Left renal pelvis (tissue), 4 donors: ENCODE results near the gene ZBBX. TPM values are rescaled to one million over a fixed set of nuclear protein-coding genes. Genes with fewer than 3 reads are reported as not detected.
A peak's percentile ranks its signal among the peaks of the same experiment; 100 is the strongest.
"Not testable (repeated sequence)": the region's sequence is repeated elsewhere in the genome, so short reads cannot be mapped to it uniquely, and the experiment has no call there.

Experiments used
- DNase-seq, 4 donors: peaks; one replicate each; pipeline ENCODE4 v3.0.0-alpha.2; 2013; ENCODE audit warnings: low read depth in 4 of 4, low spot score in 3 of 4
- polyA plus RNA-seq, 4 donors: library from polyadenylated mRNA; unstranded; fragments of 120-200 nt; gene quantifications; one replicate each; pipeline ENCODE4 v1.2.1, GENCODE V29; 2013; ENCODE audit not compliant: insufficient read length in 4 of 4

Gene ZBBX, protein sequence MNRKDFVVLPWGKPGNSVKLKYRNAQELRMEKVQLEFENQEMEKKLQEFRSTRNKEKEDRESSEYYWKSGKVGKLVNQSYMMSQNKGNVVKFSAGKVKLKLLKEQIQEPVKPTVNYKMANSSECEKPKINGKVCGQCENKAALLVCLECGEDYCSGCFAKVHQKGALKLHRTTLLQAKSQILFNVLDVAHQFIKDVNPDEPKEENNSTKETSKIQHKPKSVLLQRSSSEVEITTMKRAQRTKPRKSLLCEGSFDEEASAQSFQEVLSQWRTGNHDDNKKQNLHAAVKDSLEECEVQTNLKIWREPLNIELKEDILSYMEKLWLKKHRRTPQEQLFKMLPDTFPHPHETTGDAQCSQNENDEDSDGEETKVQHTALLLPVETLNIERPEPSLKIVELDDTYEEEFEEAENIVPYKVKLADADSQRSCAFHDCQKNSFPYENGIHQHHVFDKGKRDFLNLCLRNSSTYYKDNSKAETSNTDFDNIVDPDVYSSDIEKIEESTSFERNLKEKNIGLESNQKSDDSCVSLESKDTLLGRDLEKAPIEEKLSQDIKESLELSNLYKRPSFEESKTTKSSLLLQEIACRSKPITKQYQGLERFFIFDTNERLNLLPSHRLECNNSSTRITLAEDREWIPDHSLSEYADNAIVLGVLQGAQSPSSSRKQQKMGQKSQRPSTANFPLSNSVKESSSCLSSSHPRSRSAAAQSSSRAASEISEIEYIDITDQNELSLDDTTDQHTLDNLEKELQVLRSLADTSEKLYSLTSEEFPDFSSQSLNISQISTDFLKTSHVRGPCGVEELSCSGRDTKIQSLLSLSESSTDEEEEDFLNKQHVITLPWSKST
- polyA plus RNA-seq = 1 to 10 TPM; 2.0 to 7.5 (median 5.8) TPM

- DNase-seq = peak; percentile 72 to 86 (median 79)
These were observed at the start of gene ZBBX for GRCh38 chr3:167380004-167380689. ZBBX (minus strand) TSS chr3:167380297; CDS start chr3:167372901, 7,396 bp downstream.

DNA sequence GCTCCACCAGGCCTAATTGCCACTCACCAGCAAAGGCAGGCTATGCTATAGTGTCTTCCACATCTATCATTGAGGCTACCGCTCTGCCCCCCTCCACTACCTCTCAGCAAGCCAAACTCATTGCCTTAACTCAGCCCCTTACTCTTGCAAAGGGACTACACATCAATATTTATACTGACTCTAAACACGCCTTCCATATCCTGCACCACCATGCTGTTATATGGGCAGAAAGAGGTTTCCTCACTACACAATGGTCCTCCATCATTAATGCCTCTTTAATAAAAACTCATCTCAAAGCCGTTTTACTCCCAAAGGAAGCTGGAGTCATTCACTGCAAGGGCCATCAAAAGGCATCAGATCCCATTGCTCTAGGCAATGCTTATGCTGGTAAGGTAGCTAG, 46.9 kb upstream of the ZBBX start:
- not testable (repeated sequence) for DNase-seq

DNA sequence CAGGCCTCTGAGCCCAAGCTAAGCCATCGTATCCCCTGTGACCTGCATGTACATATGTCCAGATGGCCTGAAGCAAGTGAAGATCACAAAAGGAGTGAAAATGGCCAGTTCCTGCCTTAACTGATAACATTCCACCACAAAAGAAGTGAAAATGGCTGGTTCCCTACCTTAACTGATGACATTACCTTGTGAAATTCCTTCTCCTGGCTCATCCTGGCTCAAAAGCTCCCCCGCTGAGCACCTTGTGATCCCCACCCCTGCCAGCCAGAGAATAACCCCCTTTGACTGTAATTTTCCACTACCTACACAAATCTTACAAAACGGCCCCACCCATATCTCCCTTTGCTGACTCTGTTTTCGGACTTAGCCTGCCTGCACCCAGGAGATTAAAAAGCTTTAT, 42.3 kb upstream of the ZBBX start:
- DNase-seq = not testable (repeated sequence)

DNA sequence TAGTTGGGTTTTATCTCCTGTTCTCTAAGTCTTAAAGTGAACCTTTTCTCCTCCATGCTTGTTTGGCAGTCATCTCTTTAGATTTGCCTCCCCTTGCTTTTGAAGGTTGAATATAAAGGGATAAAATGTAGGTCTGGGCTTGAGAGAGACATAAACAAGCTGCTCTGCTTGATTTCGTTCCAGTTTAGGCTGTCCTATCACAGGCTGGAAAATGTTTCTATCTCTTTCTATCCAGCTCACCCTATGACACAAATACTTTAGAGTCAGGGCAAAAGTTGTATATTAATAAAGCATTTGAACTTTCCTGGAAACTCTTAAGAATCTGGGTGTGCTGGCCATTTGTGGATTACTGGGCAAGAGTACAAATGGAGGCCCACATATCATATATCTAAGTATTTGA, 29.5 kb upstream of the ZBBX start:
- no peak for DNase-seq

DNA sequence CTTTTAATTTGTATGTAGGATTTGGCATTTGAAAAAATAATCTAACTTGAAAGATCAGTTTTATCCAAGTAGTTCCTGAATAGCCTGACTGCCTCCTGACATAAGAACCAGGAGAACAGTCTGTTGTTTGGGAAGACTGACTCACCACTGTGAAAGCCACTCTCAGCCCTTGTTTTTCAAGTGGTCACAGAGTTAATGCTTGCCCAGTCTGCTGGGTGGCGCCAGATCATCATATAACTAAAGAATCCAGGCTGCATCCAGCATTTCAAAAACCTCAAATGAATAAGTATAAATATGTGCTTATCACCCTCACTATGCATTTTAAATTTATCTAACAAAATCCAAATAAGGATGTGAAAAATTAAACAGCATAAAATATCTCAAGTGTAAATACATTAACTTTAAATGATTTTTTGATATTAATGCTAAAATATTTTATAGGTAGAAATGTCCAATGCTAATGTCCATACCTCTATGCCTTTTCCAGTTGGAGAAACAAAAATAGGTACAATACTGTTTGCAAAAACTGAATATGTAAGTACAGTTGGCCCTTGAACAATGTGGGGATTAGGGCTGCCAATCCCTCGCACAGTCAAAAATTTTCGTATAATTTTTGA, 26.9 kb upstream of the ZBBX start:
- peak in 2 of 4 donors; percentile 18 to 24 for DNase-seq

GRCh38 chr3:167397826-167398225, 17.7 kb upstream of the ZBBX start:
- no peak for DNase-seq

- DNase-seq = no peak
These were observed 16.0 kb upstream of the ZBBX start for GRCh38 chr3:167396075-167396474.

DNA sequence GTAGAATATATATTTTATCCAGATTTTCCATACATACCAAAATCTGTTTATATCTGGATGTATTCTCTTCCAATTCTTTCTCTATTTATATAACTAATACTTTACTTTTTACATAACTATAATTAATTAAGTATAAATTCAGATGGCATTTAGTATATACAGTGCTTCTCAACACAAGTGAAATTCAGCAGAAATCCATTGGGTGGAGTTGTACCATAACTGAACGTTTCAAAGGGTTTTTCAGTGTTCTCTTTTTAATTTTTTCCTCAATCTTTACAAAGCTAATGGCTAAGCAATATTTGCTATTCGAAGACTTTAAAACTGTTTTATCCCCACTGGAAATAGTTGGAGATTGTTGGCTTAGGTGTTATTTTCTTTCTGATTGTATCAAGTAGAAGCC, 13.9 kb upstream of the ZBBX start:
- DNase-seq = no peak

DNA sequence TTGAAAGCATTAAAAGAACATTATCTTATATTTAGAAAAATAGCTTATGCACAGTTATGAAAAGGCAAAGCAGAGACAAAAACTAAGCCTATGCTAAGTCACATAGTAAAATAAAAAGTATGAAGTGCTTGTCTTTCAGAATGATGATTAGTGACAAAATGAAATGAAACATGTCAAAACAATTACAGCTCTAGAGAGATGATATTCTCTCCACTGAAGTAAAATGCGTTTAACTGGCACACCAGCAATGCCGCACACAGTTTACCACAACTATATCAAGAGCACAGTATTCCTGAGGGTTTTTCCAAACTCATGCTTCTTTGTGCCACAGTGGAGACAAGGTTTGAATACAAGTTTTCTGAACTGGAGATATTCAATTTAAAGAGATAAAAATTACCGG, 2.1 kb upstream of the ZBBX start:
- no peak for DNase-seq

GRCh38 chr3:167375478-167375877, 4.6 kb downstream of the ZBBX start:
- no peak for DNase-seq

DNA sequence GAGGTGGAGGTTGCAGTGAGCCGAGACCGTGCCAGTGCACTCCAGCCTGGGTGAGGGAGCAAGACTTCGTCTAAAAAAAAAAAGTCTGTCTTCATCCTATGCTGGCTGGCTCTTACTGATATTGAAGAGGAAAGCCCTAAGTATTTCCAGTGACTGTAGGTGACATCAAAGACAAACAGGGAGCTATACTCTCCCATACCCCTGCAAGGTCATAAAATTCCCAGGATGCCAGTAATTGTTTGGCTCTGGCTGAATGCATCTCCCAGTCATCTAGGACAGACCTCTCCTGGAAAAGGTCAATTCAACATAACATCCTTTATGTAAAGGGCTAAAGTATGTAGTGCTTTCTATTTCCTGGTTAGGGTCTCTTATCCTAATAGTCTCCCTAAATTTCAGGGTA, 8.0 kb downstream of the ZBBX start:
- DNase-seq = no peak

DNA sequence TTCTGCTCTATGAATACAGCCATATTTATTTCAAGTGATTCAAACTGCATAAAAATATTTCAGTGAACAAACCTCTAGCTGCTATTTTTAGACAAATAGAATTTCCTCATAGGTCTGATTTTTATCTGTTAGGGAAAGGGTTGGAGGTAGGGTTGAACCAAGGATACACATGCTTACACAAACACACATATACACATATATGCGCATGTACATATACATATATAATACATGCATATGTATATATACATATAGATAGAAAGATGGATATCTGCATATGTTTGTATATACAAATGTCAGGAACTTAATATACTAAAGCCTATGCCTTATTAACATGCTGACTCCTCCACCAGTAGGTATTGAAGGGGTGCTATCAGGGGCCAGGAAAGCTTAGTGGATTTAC, 18.1 kb downstream of the ZBBX start:
- no peak for DNase-seq

DNA sequence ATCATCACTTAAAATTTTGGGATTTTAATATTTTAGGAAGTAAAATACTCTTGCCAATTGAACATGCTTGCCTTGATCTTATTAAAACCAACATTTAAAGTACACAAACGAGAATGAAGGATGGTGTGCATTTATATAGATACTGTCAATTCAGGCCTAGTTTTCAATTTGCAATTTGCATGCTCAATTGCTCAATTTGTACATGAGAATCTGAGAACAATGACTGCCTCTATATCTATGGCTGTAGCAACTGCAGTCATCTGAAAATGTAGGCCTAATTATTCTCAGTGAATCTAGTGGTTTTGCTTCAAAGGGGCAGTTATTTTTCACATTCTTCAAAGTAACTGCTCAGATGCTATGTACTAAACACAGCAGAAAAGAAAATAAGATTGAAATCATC, 18.8 kb downstream of the ZBBX start:
- no peak for DNase-seq

- DNase-seq = no peak
These were observed 24.7 kb downstream of the ZBBX start for GRCh38 chr3:167355446-167355845.

- DNase-seq = no peak
These were observed 25.3 kb downstream of the ZBBX start for GRCh38 chr3:167354751-167355150.

DNA sequence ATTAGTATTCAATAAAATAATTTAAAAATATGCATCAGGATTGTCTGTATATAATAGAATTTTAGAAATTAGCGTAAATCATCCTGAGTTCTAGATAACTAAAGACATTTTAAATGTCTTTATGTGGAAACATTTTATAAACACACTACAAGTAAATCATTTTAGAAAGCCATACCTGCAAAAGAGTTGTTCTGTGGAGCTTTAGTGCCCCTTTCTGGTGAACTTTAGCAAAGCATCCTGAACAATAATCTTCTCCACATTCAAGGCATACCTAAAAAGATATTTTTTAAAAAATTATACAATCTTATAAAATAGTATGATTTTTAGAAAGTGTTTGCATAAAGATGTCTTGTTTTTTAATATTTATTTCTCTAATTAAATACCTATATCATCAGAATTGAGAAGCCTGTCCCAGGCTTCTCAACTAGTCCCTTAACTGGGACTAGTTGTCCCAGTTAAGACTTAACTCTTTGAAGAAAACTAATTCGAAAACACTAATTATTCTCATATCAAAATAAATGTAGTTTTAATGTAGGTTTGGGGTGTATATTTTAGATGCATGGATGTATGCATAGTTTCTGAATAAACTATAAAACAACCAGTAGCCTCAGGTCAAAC, 29.7 kb downstream of the ZBBX start:
- DNase-seq = peak in 1 of 4 donors; percentile 2

DNA sequence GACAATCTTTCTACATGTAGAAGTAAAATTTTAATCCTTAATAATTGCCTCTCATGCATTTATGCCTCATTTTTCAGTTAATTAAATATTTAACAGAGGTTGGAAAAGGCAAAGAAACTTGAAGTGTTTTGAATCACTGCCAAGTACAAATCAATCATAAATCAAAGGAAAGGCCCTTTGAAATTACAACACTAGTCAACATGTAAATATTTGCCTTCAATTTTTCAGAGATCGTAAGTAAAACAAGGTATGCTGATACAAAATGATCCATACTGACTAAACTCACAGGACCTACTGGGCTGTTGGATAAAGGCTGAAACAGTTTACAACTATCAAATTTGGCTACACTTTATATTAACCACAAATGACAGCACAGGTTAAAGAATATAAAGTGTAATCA, 33.9 kb downstream of the ZBBX start:
- no peak for DNase-seq

DNA sequence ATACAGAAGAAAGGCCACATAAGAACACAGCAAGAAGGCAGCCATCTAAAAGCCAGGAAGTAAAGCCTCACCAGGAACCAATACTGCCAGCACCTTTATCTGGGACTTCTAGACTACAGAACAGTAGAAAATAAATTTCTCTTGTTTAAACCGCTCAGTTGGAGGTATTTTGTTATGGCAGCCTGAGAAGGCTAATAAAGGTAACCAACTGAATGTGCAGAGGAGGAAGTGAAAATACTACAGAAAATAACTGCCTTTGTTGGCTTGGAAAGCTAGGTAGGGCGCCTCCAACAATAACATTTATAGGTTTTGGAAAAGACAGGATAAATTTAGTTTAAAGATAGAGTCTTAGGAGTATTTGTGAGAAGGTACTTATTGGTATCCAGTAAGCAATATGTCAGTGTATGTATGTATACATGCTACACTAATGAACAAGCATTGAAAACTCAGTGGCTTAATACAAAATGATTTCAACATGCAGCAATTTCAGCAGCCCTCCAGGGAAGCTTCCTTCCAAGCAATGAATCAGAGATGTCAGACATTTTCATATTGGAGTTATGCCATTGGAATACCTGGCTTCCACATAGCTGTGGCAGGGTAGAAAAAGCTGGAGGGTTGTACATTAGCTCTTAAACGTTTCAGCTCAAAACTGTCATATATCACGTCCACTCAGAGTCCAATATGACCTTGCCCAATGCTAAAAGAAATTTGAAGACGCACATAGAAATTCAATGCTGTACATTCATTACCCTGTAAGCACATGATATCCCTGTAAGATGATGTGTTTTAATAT, 48.9 kb downstream of the ZBBX start:
- DNase-seq = no peak

- DNase-seq = no peak
These were observed 56.5 kb downstream of the ZBBX start for GRCh38 chr3:167323572-167323971.
